AML-193 (cell line): Measurements from ENCODE around the gene SCO2.
A peak's percentile ranks its signal among the peaks of the same experiment; 100 is the strongest.
"Not testable (repeated sequence)": the region's sequence is repeated elsewhere in the genome, so short reads cannot be mapped to it uniquely, and the experiment has no call there.

Experiments
- DNase-seq, 2 experiments: peaks; one replicate each; lab custom pipeline; 2025; lab: John Stamatoyannopoulos, UW

Gene SCO2

GRCh38 chr22:50521710-50522109 lies 3.7 kb downstream of the SCO2 start:
- DNase-seq: no peak

GRCh38 chr22:50520826-50521453 lies 4.5 kb downstream of the SCO2 start:
- no peak for DNase-seq

DNA sequence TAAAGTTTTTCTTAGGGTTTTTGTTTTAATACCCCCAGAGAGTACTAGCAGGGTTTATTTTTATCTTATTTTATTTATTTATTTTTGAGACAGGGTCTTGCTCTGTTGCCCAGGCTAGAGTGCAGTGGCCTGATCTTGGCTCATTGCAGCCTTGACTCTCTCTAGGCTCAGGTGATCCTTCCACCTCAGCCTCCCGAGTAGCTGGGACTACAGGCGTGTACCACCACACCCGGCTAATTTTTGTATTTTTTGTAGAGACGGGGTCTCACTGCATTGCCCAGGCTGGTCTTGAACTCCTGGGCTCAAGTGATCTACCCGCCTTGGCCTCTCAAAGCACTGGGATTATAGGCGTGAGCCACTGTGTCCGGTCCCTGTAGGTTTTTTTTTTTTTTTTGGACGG lies 5.2 kb downstream of the SCO2 start:
- not testable (repeated sequence) for DNase-seq

DNA sequence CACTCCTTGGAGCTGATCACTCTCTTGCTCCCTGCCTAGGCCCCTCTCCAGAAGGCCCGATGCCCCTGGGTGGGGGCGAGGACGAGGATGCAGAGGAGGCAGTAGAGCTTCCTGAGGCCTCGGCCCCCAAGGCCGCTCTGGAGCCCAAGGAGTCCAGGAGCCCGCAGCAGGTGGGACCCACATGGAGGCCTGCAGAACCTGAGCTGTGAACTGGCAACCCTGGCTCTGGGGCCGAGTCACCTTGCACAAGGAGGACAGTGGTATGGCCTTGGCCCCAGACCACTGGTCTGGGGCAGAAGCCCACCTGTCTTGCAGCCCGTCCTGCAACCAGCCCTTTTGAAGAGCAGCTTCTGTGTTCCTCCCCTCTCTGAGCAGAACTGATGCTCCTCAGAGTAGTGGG lies 6.2 kb downstream of the SCO2 start:
- DNase-seq: no peak

- DNase-seq: no peak
These were observed 6.8 kb downstream of the SCO2 start for GRCh38 chr22:50518606-50519005.

DNA sequence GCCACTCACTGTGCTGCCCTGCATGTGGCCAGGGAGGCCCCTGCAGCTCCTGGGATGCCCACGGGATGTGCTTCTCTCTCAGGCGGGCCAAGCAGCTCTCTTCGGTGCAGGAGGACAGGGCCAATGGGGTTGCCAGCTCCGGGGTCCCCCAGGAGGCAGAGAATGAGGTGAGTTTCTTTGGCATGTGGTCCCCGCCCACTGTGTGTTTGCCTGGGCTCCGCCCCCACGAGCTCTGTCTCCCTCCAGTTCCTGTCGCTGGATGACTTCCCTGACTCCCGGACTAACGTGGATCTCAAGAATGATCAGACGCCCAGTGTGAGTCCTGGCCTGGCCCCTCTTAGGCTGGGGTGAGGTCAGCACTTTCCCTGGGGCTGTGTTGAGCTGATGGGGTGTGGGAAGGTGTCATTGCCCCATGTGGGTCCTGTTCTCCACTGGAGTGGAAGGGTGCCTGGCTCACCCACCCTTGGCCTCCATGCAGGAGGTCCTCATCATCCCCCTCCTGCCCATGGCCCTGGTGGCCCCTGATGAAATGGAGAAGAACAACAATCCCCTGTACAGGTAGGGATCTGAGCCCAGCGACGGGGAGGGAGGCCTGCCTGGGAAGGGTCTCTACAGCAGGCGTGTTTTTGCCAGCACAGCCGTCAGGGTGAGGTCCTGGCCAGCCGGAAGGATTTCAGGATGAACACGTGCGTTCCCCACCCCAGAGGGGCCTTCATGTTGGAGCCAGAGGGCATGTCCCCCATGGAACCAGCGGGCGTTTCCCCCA lies 7.7 kb downstream of the SCO2 start:
- no peak for DNase-seq

DNA sequence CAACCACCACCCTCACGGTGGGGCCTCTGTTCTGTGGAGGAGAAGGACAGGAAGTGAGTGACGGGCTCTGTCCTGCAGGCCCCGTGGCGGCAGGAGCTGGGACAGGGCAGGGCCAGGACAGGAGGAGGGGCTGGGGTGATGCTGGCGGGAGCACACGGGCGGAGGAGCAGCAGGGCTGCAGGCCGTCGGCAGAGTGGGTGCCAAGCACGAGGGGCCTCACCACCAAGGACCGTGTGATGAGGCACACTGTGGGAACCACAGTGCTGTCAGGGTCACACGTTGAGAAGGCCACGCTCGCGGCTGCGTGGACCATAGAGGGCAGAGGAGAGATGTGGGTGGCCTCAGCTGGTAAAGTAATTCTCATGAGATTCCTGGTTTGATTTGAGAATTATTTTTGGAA lies 8.5 kb downstream of the SCO2 start:
- DNase-seq: no peak

DNA sequence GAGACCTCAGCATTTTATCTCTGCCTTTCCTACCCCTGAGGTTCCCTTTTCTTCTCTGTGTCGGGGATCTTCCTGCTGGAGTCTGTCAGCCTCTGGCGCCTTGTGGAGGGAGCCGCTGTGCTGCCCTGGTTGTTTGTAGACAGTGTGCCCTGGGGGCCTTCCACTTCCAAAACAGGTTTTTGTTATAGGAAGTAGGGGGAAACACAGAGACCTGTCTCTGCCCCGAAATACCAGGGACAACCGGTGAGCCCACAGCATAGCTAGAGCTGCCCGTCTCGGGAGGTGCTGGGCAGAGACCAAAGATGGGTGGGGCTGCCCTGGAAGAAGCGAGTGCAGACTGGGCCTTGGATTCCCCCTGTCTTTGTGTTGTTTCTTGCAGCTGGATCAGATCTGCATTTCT lies 9.3 kb downstream of the SCO2 start:
- no peak for DNase-seq

DNA sequence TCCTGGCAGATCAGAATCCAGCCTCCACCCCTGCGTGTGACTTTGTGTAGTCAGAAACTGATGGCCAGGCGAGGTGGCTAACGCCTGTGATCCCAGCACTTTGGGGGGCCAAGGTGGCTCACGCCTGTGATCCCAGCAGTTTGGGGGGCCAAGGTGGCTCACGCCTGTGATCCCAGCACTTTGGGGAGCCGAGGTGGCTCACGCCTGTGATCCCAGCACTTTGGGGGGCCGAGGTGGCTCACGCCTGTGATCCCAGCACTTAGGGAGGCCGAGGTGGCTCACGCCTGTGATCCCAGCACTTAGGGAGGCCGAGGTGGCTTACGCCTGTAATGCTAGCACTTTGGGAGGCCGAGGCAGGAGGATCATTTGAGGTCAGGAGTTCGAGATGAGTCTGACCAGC lies 12.2 kb downstream of the SCO2 start:
- DNase-seq: no peak

DNA sequence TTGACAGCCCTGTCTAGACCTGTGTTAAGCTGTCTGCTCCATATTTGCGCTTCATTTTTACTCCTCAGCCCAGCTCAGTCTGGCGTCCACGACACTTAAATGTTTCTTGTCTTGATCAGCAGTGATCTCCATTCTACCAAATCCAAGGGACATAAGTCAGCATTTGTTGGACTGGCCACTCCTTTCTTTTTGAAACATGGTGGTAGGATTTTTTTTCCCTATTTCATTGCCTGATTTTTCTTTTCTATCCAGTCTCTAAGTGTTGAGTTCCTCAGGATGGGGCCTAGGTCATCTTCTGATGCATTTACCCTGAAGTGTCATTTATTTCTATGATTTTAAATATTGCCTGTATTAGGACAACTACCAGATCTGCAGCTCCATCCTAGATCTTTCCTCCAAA lies 16.5 kb downstream of the SCO2 start:
- no peak for DNase-seq

DNA sequence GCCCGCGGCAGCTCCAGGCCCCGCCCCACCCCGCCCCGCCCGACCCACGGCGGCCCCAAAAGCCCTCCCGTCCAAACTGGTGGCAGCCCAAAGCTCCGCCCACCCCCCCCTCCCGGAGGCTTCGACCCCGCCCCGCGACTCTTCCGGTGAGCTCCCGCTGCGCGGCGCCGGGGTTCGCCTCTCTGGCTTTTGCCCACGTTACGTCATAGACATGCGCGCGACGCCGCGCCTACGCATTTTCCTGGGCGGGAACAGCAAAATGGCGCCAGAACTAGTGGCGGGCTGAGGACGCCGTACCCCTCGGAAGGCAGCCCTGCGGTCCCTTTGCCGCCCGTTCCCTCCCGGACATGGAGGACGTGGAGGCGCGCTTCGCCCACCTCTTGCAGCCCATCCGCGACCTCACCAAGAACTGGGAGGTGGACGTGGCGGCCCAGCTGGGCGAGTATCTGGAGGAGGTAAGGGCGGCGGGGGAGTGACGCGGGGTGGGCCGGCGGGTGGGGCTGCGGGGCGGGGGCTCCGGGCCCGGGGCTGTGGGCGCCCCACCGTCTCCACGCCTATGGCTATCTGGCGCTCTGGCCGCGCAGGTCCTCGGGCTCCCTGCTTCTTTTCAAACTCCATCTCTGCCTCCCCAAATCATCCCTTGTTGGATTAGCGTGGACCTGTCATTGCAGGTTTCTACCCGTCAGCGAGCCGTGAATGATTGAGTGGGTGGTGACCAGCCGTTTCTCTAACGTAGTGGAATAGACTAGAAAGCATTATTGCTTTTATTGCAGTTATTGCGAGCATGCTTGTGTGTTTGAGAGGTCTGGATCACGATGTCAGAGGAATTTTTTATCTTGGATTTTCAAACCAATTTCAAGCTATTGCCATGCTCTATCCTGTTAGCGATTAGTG lies 17.2 kb downstream of the SCO2 start, which contains the start of gene NCAPH2:
Gene NCAPH2 (plus strand): TSS at position 234 of the 894 bp plus-strand sequence. CDS start 114 bp downstream, at position 348.
- DNase-seq: peak; percentile 87 to 91

DNA sequence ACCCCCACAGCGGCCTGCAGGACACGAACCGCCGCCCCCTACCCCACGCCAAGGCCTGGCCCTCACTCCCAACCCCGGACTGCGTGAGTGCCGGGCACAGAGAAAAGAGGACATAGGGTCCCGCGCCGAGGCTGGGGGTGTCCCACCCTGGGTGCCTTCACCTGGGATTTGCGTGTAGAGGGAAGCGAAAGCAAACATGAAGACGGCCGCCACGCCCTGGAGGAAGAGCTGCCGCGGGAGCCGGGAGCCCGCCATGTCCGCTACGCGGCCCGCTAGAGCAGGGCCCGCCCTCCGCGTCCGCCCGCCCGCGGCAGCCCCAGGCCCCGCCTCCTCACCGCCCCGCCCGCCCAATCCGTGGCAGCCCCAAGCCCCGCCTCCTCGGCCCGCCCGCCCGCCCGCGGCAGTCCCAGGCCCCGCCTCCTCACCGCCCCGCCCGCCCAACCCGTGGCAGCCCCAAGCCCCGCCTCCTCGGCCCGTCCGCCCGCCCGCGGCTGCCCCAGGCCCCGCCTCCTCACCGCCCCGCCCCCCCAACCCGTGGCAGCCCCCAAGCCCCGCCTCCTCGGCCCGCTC lies 17.9 kb downstream of the SCO2 start, which contains the start of gene LMF2:
Gene LMF2 (minus strand): TSS at position 282 of the 570 bp plus-strand sequence. CDS start 27 bp downstream, at position 255.
- DNase-seq: peak in 1 of 2 experiments; percentile 83

- no peak for DNase-seq
These were observed 18.6 kb downstream of the SCO2 start for GRCh38 chr22:50506611-50507420.

- no peak for DNase-seq
These were observed 19.4 kb downstream of the SCO2 start for GRCh38 chr22:50505776-50506610.

GRCh38 chr22:50505276-50505775 lies 20.1 kb downstream of the SCO2 start:
- no peak for DNase-seq

DNA sequence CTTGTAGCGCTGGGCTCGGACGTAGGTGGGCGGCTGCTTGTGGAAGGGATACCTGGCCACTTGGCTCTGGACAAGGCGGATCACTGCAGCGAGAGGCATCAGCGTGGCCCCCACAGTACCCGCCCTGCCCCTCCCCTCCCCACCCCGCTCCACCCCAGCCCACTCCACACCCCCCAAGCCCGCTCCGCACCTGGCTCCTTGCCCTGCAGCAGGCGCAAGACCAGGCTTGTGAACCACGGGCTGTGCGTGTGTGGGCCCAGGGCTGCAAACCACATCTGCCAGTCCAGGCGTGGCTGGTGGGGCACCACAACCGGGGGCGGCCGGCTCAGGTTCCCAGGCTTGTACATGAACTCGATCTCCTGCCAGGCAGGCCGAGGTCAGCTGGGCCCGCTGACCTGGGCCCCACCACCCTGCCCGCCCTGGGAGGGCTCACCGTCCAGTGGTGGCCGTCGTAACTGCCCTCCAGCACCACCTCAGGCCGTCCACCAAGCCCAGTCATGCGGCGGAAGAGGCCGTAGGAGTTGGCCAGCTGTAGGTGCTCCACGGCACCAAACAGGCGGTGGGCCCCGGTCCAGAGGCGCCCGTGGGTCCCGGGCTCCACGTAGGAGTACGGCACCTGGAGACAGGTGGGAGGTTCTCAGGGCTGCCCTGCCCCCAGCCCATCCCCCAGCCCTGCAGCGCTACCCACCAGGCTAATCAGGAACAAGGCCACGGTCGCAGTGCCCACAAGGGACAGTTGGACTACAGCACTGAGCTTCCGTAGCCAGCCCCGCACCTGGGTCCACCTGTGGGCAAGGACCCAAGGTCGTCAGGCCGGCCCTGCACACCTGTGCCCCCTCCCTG lies 20.8 kb downstream of the SCO2 start:
- DNase-seq: no peak

DNA sequence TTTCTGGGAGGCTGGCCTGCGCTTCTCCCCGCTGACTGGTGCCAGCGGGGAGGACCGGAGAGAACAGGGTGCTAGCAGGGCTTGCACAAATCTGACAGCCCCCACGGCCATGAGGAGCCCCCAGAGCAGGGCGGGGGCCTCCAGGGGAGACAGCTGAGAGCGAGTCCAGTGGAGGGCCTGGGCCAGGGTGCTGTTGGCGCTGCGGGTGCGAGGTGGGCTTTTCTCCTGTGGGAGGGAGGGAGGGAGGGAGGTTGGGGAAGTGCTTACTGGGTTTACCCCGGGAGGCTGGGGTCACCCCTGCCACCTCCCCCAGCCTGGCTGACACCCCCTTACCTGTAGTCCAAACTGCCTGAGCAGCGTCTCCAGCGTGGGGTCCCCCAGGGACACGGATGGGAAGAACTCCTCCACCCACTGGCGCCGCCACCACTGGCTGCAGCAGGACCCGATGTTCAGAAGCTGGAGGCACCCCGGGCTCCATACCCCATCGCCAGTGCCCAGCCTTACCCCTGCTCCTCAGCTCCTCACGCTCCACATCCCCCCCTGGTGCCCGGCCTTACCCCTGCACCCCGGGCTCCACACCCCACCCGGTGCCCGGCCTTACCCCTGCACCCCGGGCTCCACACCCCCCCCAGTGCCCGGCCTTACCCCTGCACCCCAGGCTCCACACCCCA lies 21.8 kb downstream of the SCO2 start:
- no peak for DNase-seq

DNA sequence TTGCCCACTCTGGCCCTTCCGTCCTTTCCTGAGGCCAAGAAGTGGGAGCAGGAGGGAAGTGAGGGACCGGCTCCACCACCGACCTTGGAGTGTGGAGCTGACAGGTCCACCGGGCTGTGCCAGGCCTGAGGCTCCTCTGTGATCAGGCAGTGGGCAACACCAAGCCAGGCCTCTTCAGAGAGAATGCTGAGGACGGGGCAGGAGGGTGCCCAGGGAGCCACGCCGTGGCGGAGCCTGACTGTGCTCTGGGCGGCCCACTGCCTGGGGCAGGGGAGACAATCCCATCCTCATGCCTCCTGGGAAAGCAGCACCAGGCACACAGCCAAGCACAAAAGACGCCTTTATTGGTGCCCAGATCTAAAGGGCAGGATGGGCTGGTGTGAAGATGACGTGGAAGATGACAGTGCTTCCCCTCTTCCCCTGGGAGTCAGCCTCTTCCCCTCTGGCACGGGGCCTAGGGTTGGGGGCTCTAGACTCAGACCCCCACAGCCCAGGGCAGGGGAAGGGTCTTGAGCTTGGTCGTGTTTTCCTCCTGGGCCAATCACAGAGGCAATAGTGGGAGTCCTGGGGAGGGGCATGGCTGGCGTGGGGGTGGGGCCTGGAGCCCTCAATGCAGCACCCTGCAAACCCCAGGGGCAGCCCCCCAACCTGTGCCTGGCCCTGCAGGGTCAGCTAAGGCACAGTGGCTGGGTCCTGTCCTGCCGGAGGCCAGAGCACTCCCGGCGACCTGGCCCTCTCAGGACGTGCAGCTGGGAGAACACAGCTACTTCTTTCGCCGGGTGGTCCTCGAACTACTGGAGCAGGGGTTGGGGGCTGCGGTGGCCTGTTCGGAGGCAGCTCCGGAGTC lies 22.5 kb downstream of the SCO2 start:
- DNase-seq: no peak
